GM23338 (cell line): ENCODE measurements around the gene MECP2. TPM values are rescaled to one million over a fixed set of nuclear protein-coding genes. Genes with fewer than 3 reads are reported as not detected.

Experiments used
- ATAC-seq: fragments of 200-7000 bp; cut with Tn5 transposase; 3 replicates; pipeline ENCODE4 v1.9.1; 2020
- DNase-seq: peaks from one replicate; pipeline ENCODE4 v3.0.0-alpha.2; 2015; ENCODE audit warnings: low spot score
- H2AFZ ChIP-seq: fragments of 200-600 bp; sonication (generic); 2 replicates; pipeline ENCODE4 v1.8.0; 2016; ENCODE audit warnings: antibody characterized with exemption, mild to moderate bottlenecking, moderate library complexity
- H3F3A ChIP-seq: fragments of 200-600 bp; sonication (generic); replicated peaks from 2 replicates; pipeline ENCODE4 v1.8.0; 2017; ENCODE audit warnings: antibody characterized with exemption, mixed run types, low read depth
- H3K27ac ChIP-seq: fragments of 200-600 bp; sonication (generic); 2 replicates; pipeline ENCODE4 v1.6.1; 2016; ENCODE audit warnings: low read depth
- H3K27me3 ChIP-seq: fragments of 200-600 bp; sonication (generic); 2 replicates; pipeline ENCODE4 v1.8.0; 2016; ENCODE audit warnings: mild to moderate bottlenecking, mixed run types, moderate library complexity; ENCODE audit not compliant: insufficient read depth
- H3K36me3 ChIP-seq: fragments of 200-600 bp; sonication (generic); 2 replicates; pipeline ENCODE4 v1.8.0; 2016; ENCODE audit warnings: mild to moderate bottlenecking; ENCODE audit not compliant: insufficient read depth
- H3K4me1 ChIP-seq: fragments of 200-600 bp; sonication (generic); 2 replicates; pipeline ENCODE4 v1.8.0; 2016; ENCODE audit warnings: mild to moderate bottlenecking, moderate library complexity; ENCODE audit not compliant: insufficient read depth
- H3K4me2 ChIP-seq: fragments of 200-600 bp; sonication (generic); 2 replicates; pipeline ENCODE4 v1.7.1; 2017; ENCODE audit warnings: mixed run types
- H3K4me3 ChIP-seq: fragments of 200-600 bp; sonication (generic); 2 replicates; pipeline ENCODE4 v1.6.1; 2016; ENCODE audit warnings: mixed run types
- H3K79me2 ChIP-seq: fragments of 200-600 bp; sonication (generic); replicated peaks from 2 replicates; pipeline ENCODE4 v1.8.0; 2017; ENCODE audit warnings: mild to moderate bottlenecking; ENCODE audit not compliant: insufficient read depth
- H3K9me2 ChIP-seq: fragments of 200-600 bp; sonication (generic); 2 replicates; pipeline ENCODE4 v1.8.0; 2017; ENCODE audit not compliant: insufficient read depth
- H4K20me1 ChIP-seq: fragments of 200-600 bp; sonication (generic); replicated peaks from 2 replicates; pipeline ENCODE4 v1.8.0; 2017; ENCODE audit warnings: mild to moderate bottlenecking; ENCODE audit not compliant: insufficient read depth
- H3K27ac Mint-ChIP-seq: 2 replicates; pipeline ENCODE4 v1.8.0; 2020; ENCODE audit warnings: inconsistent platforms, mild to moderate bottlenecking, moderate library complexity, mixed read lengths
- H3K27me3 Mint-ChIP-seq: 3 replicates; pipeline ENCODE4 v1.8.0; 2022; ENCODE audit warnings: low read depth, mild to moderate bottlenecking, moderate library complexity, mixed read lengths, inconsistent platforms; ENCODE audit not compliant: insufficient read depth, poor library complexity
- H3K36me3 Mint-ChIP-seq: 3 replicates; pipeline ENCODE4 v1.8.0; 2021; ENCODE audit warnings: low read depth, mild to moderate bottlenecking, inconsistent platforms, moderate library complexity, mixed read lengths
- H3K4me1 Mint-ChIP-seq: 3 replicates; pipeline ENCODE4 v1.8.0; 2020; ENCODE audit warnings: mild to moderate bottlenecking, inconsistent platforms, mixed read lengths
- H3K4me3 Mint-ChIP-seq: 3 replicates; pipeline ENCODE4 v1.8.0; 2021; ENCODE audit warnings: moderate library complexity, mild to moderate bottlenecking, inconsistent platforms, mixed read lengths
- H3K9me3 Mint-ChIP-seq: 3 replicates; pipeline ENCODE4 v1.8.0; 2020; ENCODE audit warnings: moderate library complexity, mild to moderate bottlenecking, inconsistent platforms, mixed read lengths
- CREB1 ChIP-seq: fragments of 250-450 bp; sonication (Bioruptor Pico); IDR thresholded peaks from 2 replicates; pipeline ENCODE4 v1.5.0; 2020; ENCODE audit warnings: low read depth, mild to moderate bottlenecking, moderate library complexity
- CTCF ChIP-seq, 2 experiments: fragments of 200-600 bp in 1 of 2; sonication (generic) in 1 of 2; conservative IDR thresholded peaks; 2 replicates each; pipeline versions ENCODE4 v1.5.1 to v1.6.1; 2016 to 2017; ENCODE audit warnings: antibody characterized with exemption in 2 of 2, low read depth in 2 of 2, mild to moderate bottlenecking in 2 of 2, moderate library complexity in 1 of 2
- ETS1 ChIP-seq: IDR thresholded peaks from 2 replicates; pipeline ENCODE4 v1.6.1; 2016; ENCODE audit warnings: antibody characterized with exemption
- JUNB ChIP-seq: IDR thresholded peaks from one replicate; pipeline ENCODE4 v1.6.1; 2016; ENCODE audit warnings: antibody characterized with exemption; ENCODE audit not compliant: unreplicated experiment
- REST ChIP-seq: IDR thresholded peaks from one replicate; pipeline ENCODE4 v1.6.1; 2018; ENCODE audit warnings: antibody characterized with exemption; ENCODE audit not compliant: unreplicated experiment
- STAT1 ChIP-seq: IDR thresholded peaks from one replicate; pipeline ENCODE4 v1.6.1; 2016; ENCODE audit warnings: antibody characterized with exemption; ENCODE audit not compliant: unreplicated experiment
- ZNF114 ChIP-seq: fragments of 250-450 bp; sonication (Bioruptor Pico); IDR thresholded peaks from 2 replicates; pipeline ENCODE4 v1.5.0; 2020; ENCODE audit warnings: mild to moderate bottlenecking, moderate library complexity
- ZNF331 ChIP-seq: fragments of 250-450 bp; sonication (Bioruptor Pico); IDR thresholded peaks from 2 replicates; pipeline ENCODE4 v1.5.0; 2020; ENCODE audit warnings: low read depth, mild to moderate bottlenecking, moderate library complexity
- ZNF462 ChIP-seq: fragments of 250-450 bp; sonication (Bioruptor Pico); IDR thresholded peaks from 2 replicates; pipeline ENCODE4 v1.5.0; 2020; ENCODE audit warnings: mild to moderate bottlenecking, moderate library complexity
- polyA plus RNA-seq: library from polyadenylated mRNA; unstranded; fragments of >200 nt; fragmentation: Nextera tagmentation; extraction: Ambion mirVana; gene quantifications from 2 replicates; pipeline ENCODE4 v1.2.1, GENCODE V29; 2016
- total RNA-seq: library from RNA; depleted of rRNA; stranded (reverse); fragments of >200 nt; shearing (Covaris generic); gene quantifications from 2 replicates; pipeline ENCODE4 v1.2.3, GENCODE V29; 2014

MECP2 gene
- total and polyA plus RNA-seq, 2 experiments from 2014 or later: 27.7 to 32.7 TPM

GRCh38 chrX:153981771-153982533 is 115.6 kb downstream of the MECP2 start (continued):
- no peak for TF ChIP-seq ZNF114 (CRISPR knock-in tag)

- Mint-ChIP-seq H3K36me3 (no peaks in the 10 kb centered on the region), H3K4me3 (no peak overlapping the region), H3K27me3 (no peaks in the 10 kb centered on the region), H3K4me1 (peaks cover 9% of the 10 kb centered on the region; the same call in 2 of the 3 replicates), H3K9me3 (no peaks in the 10 kb centered on the region), H3K27ac (no peak overlapping the region)
- Histone ChIP-seq H3K4me3 (no peak overlapping the region), H3K4me2 (no peak overlapping the region), H3K27ac (no peak overlapping the region), H3K4me1 (no peaks in the 10 kb centered on the region), H3K27me3 (no peaks in the 10 kb centered on the region), H3K79me2 (no peaks in the 10 kb centered on the region), H3K36me3 (no peaks in the 10 kb centered on the region), H4K20me1 (no peaks in the 10 kb centered on the region), H3K9me2 (no peaks in the 10 kb centered on the region), H3F3A (no peaks in the 10 kb centered on the region), H2AFZ (no peak overlapping the region)
- ATAC-seq (peak; percentile 51), DNase-seq (no peak)
- TF ChIP-seq ZNF462 (CRISPR knock-in tag): no peak
- TF ChIP-seq REST: no peak
- no peak for TF ChIP-seq ZNF331 (CRISPR knock-in tag)
- no peak for TF ChIP-seq STAT1
- TF ChIP-seq CREB1 (CRISPR knock-in tag): no peak
- TF ChIP-seq ZNF114 (CRISPR knock-in tag): no peak
- TF ChIP-seq ETS1: no peak
- TF ChIP-seq CTCF (conservative IDR thresholded peaks at IDR 0.05; ENCODE audit: low read depth in 2 of 2): no peak
- TF ChIP-seq JUNB: no peak
These were observed 116.3 kb downstream of the MECP2 start for GRCh38 chrX:153981231-153981630.
